T-cell (primary cell): ENCODE results near the gene PHF13. TPM values are rescaled to one million over a fixed set of nuclear protein-coding genes. Genes with fewer than 3 reads are reported as not detected.

Experiments
- ATAC-seq, 4 experiments: fragments of 200-7000 bp in 3 of 4; fragments of 150-1000 bp in 1 of 4; cut with Tn5 transposase; replicated peaks in 1 of 4; 1 replicate in 3 of 4; 2 replicates in 1 of 4; pipeline ENCODE4 v1.10.0; 2021; ENCODE audit warnings: moderate library complexity in 3 of 4, mild to moderate bottlenecking in 2 of 4, moderate number of reproducible peaks in 1 of 4
- CTCF ChIA-PET, 2 donors: fragments of 300-600 bp; sonication (Branson Sonifier 250); formaldehyde crosslinking; loops; one replicate each; lab custom pipeline; 2022; ENCODE audit warnings: antibody characterized with exemption in 2 of 2; lab: Charles Lee
- POLR2A ChIA-PET, 2 donors: fragments of 300-600 bp; sonication (Branson Sonifier 250); formaldehyde crosslinking; loops; one replicate each; lab custom pipeline; 2022; ENCODE audit warnings: antibody characterized with exemption in 2 of 2; lab: Charles Lee
- DNase-seq, 35 experiments: peaks; one replicate each; pipeline versions ENCODE4 v3.0.0 to v3.0.0-alpha.2; 2013 to 2023
- H3K27ac ChIP-seq: one replicate; pipeline ENCODE4 v1.5.1; 2013; ENCODE audit warnings: low read length
- H3K27me3 ChIP-seq, 2 experiments: replicated peaks in 1 of 2; 1 replicate in 1 of 2; 2 replicates in 1 of 2; pipeline versions ENCODE4 v1.6.1 to v1.7.0; 2013; ENCODE audit warnings: low read length in 1 of 2, mixed read lengths in 1 of 2; ENCODE audit not compliant: control insufficient read depth in 2 of 2, insufficient read depth in 2 of 2; ENCODE audit errors: extremely low read depth in 1 of 2
- H3K36me3 ChIP-seq, 2 donors: 1 replicate in 1 of 2; 2 replicates in 1 of 2; pipeline versions ENCODE4 v1.6.1 to v1.7.0; 2013; ENCODE audit warnings: low read length in 1 of 2; ENCODE audit not compliant: control insufficient read depth in 2 of 2, insufficient read depth in 1 of 2; ENCODE audit errors: extremely low read depth in 1 of 2
- H3K4me1 ChIP-seq, 2 experiments: 1 replicate in 1 of 2; 2 replicates in 1 of 2; pipeline versions ENCODE4 v1.6.1 to v1.7.0; 2013; ENCODE audit warnings: low read length in 2 of 2, mixed read lengths in 1 of 2; ENCODE audit not compliant: insufficient read depth in 2 of 2, control insufficient read depth in 1 of 2; ENCODE audit errors: extremely low read depth in 1 of 2
- H3K4me3 ChIP-seq, 2 donors: 1 replicate in 1 of 2; 2 replicates in 1 of 2; pipeline versions ENCODE4 v1.5.1 to v1.7.0; 2013; ENCODE audit warnings: mild to moderate bottlenecking in 2 of 2, low read length in 1 of 2, moderate library complexity in 1 of 2; ENCODE audit not compliant: control insufficient read depth in 1 of 2; ENCODE audit errors: extremely low read depth in 1 of 2
- H3K9me3 ChIP-seq: 2 replicates; pipeline ENCODE4 v1.7.0; 2013
- H3K27ac Mint-ChIP-seq, 2 donors: one replicate each; pipeline ENCODE4 v1.8.0; 2020 to 2021; ENCODE audit warnings: mild to moderate bottlenecking in 2 of 2, mixed read lengths in 2 of 2
- H3K27me3 Mint-ChIP-seq, 2 donors: one replicate each; pipeline ENCODE4 v1.8.0; 2021 to 2022; ENCODE audit warnings: mixed read lengths in 2 of 2
- H3K36me3 Mint-ChIP-seq: one replicate; pipeline ENCODE4 v1.8.0; 2021; ENCODE audit warnings: mixed read lengths
- H3K4me1 Mint-ChIP-seq, 3 donors: one replicate each; pipeline ENCODE4 v1.8.0; 2020 to 2022; ENCODE audit warnings: mixed read lengths in 3 of 3, mild to moderate bottlenecking in 1 of 3
- H3K4me3 Mint-ChIP-seq, 3 donors: one replicate each; pipeline ENCODE4 v1.8.0; 2020 to 2022; ENCODE audit warnings: mild to moderate bottlenecking in 3 of 3, mixed read lengths in 3 of 3, moderate library complexity in 3 of 3
- H3K9me3 Mint-ChIP-seq, 3 donors: one replicate each; pipeline ENCODE4 v1.8.0; 2020 to 2022; ENCODE audit warnings: mixed read lengths in 3 of 3
- WGBS: methylation state at CpG from one replicate; pipeline ENCODE4 v1.1.5; 2013; ENCODE audit warnings: missing lambda C conversion rate; ENCODE audit not compliant: insufficient coverage; 5-methylcytosine and 5-hydroxymethylcytosine counted together
- total RNA-seq, 35 experiments: library from RNA in 6 of 35; stranded (reverse) in 6 of 35; fragments of 120-200 nt in 1 of 35; gene quantifications; one replicate each; pipeline versions ENCODE4 v1.2.1 to v1.2.4 and lab custom pipeline; 2013 to 2026

Gene PHF13
- total RNA-seq, 5 donors from 2014 or later (not counting 1 experiment from before 2014, with no cell fraction given) = 6.0 to 12.7 (median 11.9) TPM

- H3K36me3 ChIP-seq = peaks cover 22 to 33% of the 10 kb centered on the region in 2 donors
- Mint-ChIP-seq H3K4me1 (peaks cover 41 to 45% (median 43%) of the 10 kb centered on the region in 3 donors), H3K27ac (no peak overlapping the region), H3K27me3 (no peaks in the 10 kb centered on the region), H3K9me3 (no peaks in the 10 kb centered on the region), H3K36me3 (peaks cover 5% of the 10 kb centered on the region), H3K4me3 (no peak overlapping the region)
- no peaks in the 10 kb centered on the region for H3K9me3 ChIP-seq
- peaks cover 2 to 52% of the 10 kb centered on the region in 2 experiments for H3K4me1 ChIP-seq
- no peak overlapping the region for H3K4me3 ChIP-seq
- ChIA-PET CTCF (no interaction called here), POLR2A (no interaction called here)
- H3K27me3 ChIP-seq = no peaks in the 10 kb centered on the region
- ATAC-seq (no peak), DNase-seq (no peak)
- no peak overlapping the region for H3K27ac ChIP-seq
- 94% methylated on average over 6 of the region's 7 CpGs for WGBS
These were observed 27.7 kb upstream of the PHF13 start for GRCh38 chr1:6585841-6586240.

GRCh38 chr1:6586404-6586816 lies 27.1 kb upstream of the PHF13 start:
- Histone ChIP-seq H3K36me3 (peaks cover 22 to 34% of the 10 kb centered on the region in 2 donors), H3K27ac (no peak overlapping the region), H3K4me3 (no peak overlapping the region), H3K27me3 (no peaks in the 10 kb centered on the region), H3K9me3 (no peaks in the 10 kb centered on the region), H3K4me1 (peaks cover 0 to 52% of the 10 kb centered on the region in 2 experiments)
- H3K4me3 Mint-ChIP-seq = no peak overlapping the region
- no peaks in the 10 kb centered on the region for H3K27me3 Mint-ChIP-seq
- 96% methylated on average over 11 of the region's 11 CpGs for WGBS
- CTCF ChIA-PET = no interaction called here
- H3K4me1 Mint-ChIP-seq = peaks cover 41 to 44% (median 44%) of the 10 kb centered on the region in 3 donors
- no peak for ATAC-seq
- no peaks in the 10 kb centered on the region for H3K9me3 Mint-ChIP-seq
- peaks cover 5% of the 10 kb centered on the region for H3K36me3 Mint-ChIP-seq
- H3K27ac Mint-ChIP-seq = no peak overlapping the region
- POLR2A ChIA-PET = no interaction called here
- no peak for DNase-seq

- ATAC-seq (no peak), DNase-seq (no peak)
- no peaks in the 10 kb centered on the region for H3K9me3 ChIP-seq
- 40% methylated on average over 12 of the region's 13 CpGs for WGBS
- no peak overlapping the region for H3K4me3 ChIP-seq
- ChIA-PET CTCF (no interaction called here), POLR2A (no interaction called here)
- no peaks in the 10 kb centered on the region for H3K27me3 ChIP-seq
- H3K27ac Mint-ChIP-seq = peak overlapping the region; percentile 34 to 39
- H3K4me3 Mint-ChIP-seq = no peak overlapping the region
- peaks cover 0 to 52% of the 10 kb centered on the region in 2 experiments for H3K4me1 ChIP-seq
- H3K27ac ChIP-seq = no peak overlapping the region
- peaks cover 5% of the 10 kb centered on the region for H3K36me3 Mint-ChIP-seq
- H3K9me3 Mint-ChIP-seq = no peaks in the 10 kb centered on the region
- H3K36me3 ChIP-seq = peaks cover 21 to 40% of the 10 kb centered on the region in 2 donors
- H3K4me1 Mint-ChIP-seq = peaks cover 33 to 42% (median 41%) of the 10 kb centered on the region in 3 donors
- no peaks in the 10 kb centered on the region for H3K27me3 Mint-ChIP-seq
These were observed 26.1 kb upstream of the PHF13 start for GRCh38 chr1:6587261-6588005.

GRCh38 chr1:6588128-6588892 lies 25.2 kb upstream of the PHF13 start:
- Histone ChIP-seq H3K27ac (no peak overlapping the region), H3K4me3 (no peak overlapping the region), H3K9me3 (no peaks in the 10 kb centered on the region), H3K4me1 (peaks cover 0 to 56% of the 10 kb centered on the region in 2 experiments), H3K36me3 (peaks cover 20 to 47% of the 10 kb centered on the region in 2 donors), H3K27me3 (no peaks in the 10 kb centered on the region)
- no peak for ATAC-seq
- Mint-ChIP-seq H3K4me1 (peaks cover 30 to 40% (median 40%) of the 10 kb centered on the region in 3 donors), H3K27ac (peak overlapping the region in 1 of 2 donors; percentile 39), H3K4me3 (no peak overlapping the region), H3K36me3 (peaks cover 5% of the 10 kb centered on the region), H3K27me3 (no peaks in the 10 kb centered on the region), H3K9me3 (no peaks in the 10 kb centered on the region)
- 93% methylated on average over 18 of the region's 25 CpGs for WGBS
- DNase-seq = no peak
- POLR2A ChIA-PET = no interaction called here
- CTCF ChIA-PET = interaction anchor here in 1 of 2 donors (1.5 kb wide), 1 partner anchor 16 kb away, joined by 3 read pairs; no protein-coding TSS in a partner anchor

- H3K9me3 Mint-ChIP-seq = no peaks in the 10 kb centered on the region
- ChIA-PET CTCF (interaction anchor here in 1 of 2 donors (0.6 to 1.5 kb wide), 2 partner anchors 15 to 38 kb away, joined by 3 read pairs; no protein-coding TSS in a partner anchor), POLR2A (no interaction called here)
- whole genome bisulfite sequencing = 92% methylated on average over 16 of the region's 24 CpGs
- no peaks in the 10 kb centered on the region for H3K27me3 Mint-ChIP-seq
- Histone ChIP-seq H3K36me3 (peaks cover 20 to 54% of the 10 kb centered on the region in 2 donors), H3K27me3 (no peaks in the 10 kb centered on the region), H3K4me1 (peaks cover 0 to 60% of the 10 kb centered on the region in 2 experiments), H3K27ac (no peak overlapping the region), H3K4me3 (no peak overlapping the region), H3K9me3 (no peaks in the 10 kb centered on the region)
- peaks cover 30 to 43% (median 42%) of the 10 kb centered on the region in 3 donors for H3K4me1 Mint-ChIP-seq
- no peak overlapping the region for H3K4me3 Mint-ChIP-seq
- ATAC-seq (no peak), DNase-seq (no peak)
- H3K27ac Mint-ChIP-seq = no peak overlapping the region
- H3K36me3 Mint-ChIP-seq = peaks cover 7% of the 10 kb centered on the region
These were observed 24.5 kb upstream of the PHF13 start for GRCh38 chr1:6588893-6589520.

- CTCF ChIA-PET = interaction anchor here in 1 of 2 donors (1.5 kb wide), 1 partner anchor 14 kb away, joined by 3 read pairs; no protein-coding TSS in a partner anchor
- H3K27me3 Mint-ChIP-seq = no peaks in the 10 kb centered on the region
- Histone ChIP-seq H3K9me3 (no peaks in the 10 kb centered on the region), H3K27ac (no peak overlapping the region), H3K27me3 (no peaks in the 10 kb centered on the region), H3K4me3 (no peak overlapping the region), H3K4me1 (peaks cover 0 to 50% of the 10 kb centered on the region in 2 experiments), H3K36me3 (peaks cover 20 to 64% of the 10 kb centered on the region in 2 donors)
- H3K27ac Mint-ChIP-seq = peak overlapping the region in 1 of 2 donors; percentile 52
- whole genome bisulfite sequencing = 97% methylated on average over 7 of the region's 7 CpGs
- POLR2A ChIA-PET = no interaction called here
- no peaks in the 10 kb centered on the region for H3K9me3 Mint-ChIP-seq
- DNase-seq = no peak
- peaks cover 13% of the 10 kb centered on the region for H3K36me3 Mint-ChIP-seq
- peaks cover 22 to 41% (median 39%) of the 10 kb centered on the region in 3 donors for H3K4me1 Mint-ChIP-seq
- no peak overlapping the region for H3K4me3 Mint-ChIP-seq
- no peak for ATAC-seq
These were observed 23.5 kb upstream of the PHF13 start for GRCh38 chr1:6590046-6590445.
